ENCODE measurements around the gene IPO7.

IPO7 gene

GRCh38 chr11:9495803-9496514, 111.5 kb downstream of the IPO7 start:
- no peak for DNase-seq

All from cortex of kidney (tissue), 1 donor.